SK-N-SH (cell line): ENCODE measurements around the gene NR2F1. TPM values are rescaled to one million over a fixed set of nuclear protein-coding genes. Genes with fewer than 3 reads are reported as not detected.

Source experiments
- CTCF ChIA-PET: fragments of 300-600, 350-600 bp; formaldehyde crosslinking; extraction: SDS; loops from one replicate; lab custom pipeline; 2021; lab: Yijun Ruan, JAX
- POLR2A ChIA-PET: fragments of 350-600 bp; sonication (Branson Sonifier 250); formaldehyde crosslinking; extraction: SDS; loops from one replicate; lab custom pipeline; 2020; ENCODE audit warnings: antibody characterized with exemption, inconsistent platforms; lab: Yijun Ruan, JAX
- DNase-seq: peaks from one replicate; pipeline ENCODE4 v3.0.0; 2012
- H2AFZ ChIP-seq: fragments of 200-600 bp; sonication (generic); 2 replicates; pipeline ENCODE4 v1.8.1; 2016; ENCODE audit warnings: antibody characterized with exemption, mild to moderate bottlenecking, low read depth
- H3F3A ChIP-seq: fragments of 200-600 bp; sonication (generic); replicated peaks from 2 replicates; pipeline ENCODE3; 2016; ENCODE audit warnings: antibody characterized with exemption, mild to moderate bottlenecking; ENCODE audit not compliant: insufficient read depth
- H3K27ac ChIP-seq, 2 experiments: fragments of 200-500 bp in 1 of 2; fragments of 200-600 bp in 1 of 2; sonication (Bioruptor generic) in 1 of 2; sonication (generic), shearing (Covaris generic) in 1 of 2; 2 replicates each; pipeline versions ENCODE4 v1.5.1 to v1.6.1; 2014 to 2016; ENCODE audit warnings: low read depth in 2 of 2, inconsistent platforms in 1 of 2, low read length in 1 of 2, mild to moderate bottlenecking in 1 of 2, mixed read lengths in 1 of 2
- H3K27me3 ChIP-seq: fragments of 200-600 bp; sonication (generic), shearing (Covaris generic); 2 replicates; pipeline ENCODE4 v1.6.1; 2016; ENCODE audit warnings: mixed run types; ENCODE audit not compliant: insufficient read depth
- H3K36me3 ChIP-seq, 2 experiments: fragments of 200-500 bp in 1 of 2; fragments of 200-600 bp in 1 of 2; sonication (Bioruptor generic) in 1 of 2; sonication (generic) in 1 of 2; replicated peaks in 1 of 2; 2 replicates each; pipeline versions ENCODE3 to v1.5.1; 2014 to 2016; ENCODE audit warnings: low read length in 1 of 2, mild to moderate bottlenecking in 1 of 2; ENCODE audit not compliant: insufficient read depth in 2 of 2, control insufficient read depth in 1 of 2
- H3K4me1 ChIP-seq, 2 experiments: fragments of 200-500 bp in 1 of 2; fragments of 200-600 bp in 1 of 2; sonication (Bioruptor generic) in 1 of 2; sonication (generic), shearing (Covaris generic) in 1 of 2; 2 replicates each; pipeline versions ENCODE4 v1.5.1 to v1.6.1; 2014 to 2016; ENCODE audit warnings: low read depth in 1 of 2, low read length in 1 of 2, mixed run types in 1 of 2; ENCODE audit not compliant: insufficient read depth in 2 of 2, control insufficient read depth in 1 of 2
- H3K4me2 ChIP-seq: fragments of 200-600 bp; sonication (generic), shearing (Covaris generic); 2 replicates; pipeline ENCODE4 v1.6.1; 2017; ENCODE audit warnings: mixed run types
- H3K4me3 ChIP-seq, 2 experiments: fragments of 200-500 bp in 1 of 2; fragments of 200-600 bp in 1 of 2; sonication (Bioruptor generic) in 1 of 2; sonication (generic), shearing (Covaris generic) in 1 of 2; 2 replicates each; pipeline versions ENCODE4 v1.5.1 to v1.8.1; 2014 to 2016; ENCODE audit warnings: low read depth in 2 of 2, inconsistent platforms in 1 of 2, low read length in 1 of 2, mild to moderate bottlenecking in 1 of 2, mixed read lengths in 1 of 2, moderate library complexity in 1 of 2
- H3K79me2 ChIP-seq: fragments of 200-600 bp; sonication (generic); 2 replicates; pipeline ENCODE4 v1.8.1; 2017; ENCODE audit warnings: mild to moderate bottlenecking; ENCODE audit not compliant: insufficient read depth
- H3K9ac ChIP-seq: fragments of 200-600 bp; sonication (generic); 2 replicates; pipeline ENCODE4 v1.6.1; 2017; ENCODE audit warnings: mixed run types
- H3K9me2 ChIP-seq: fragments of 200-600 bp; sonication (generic); 2 replicates; pipeline ENCODE4 v1.6.1; 2017; ENCODE audit warnings: mixed run types
- H3K9me3 ChIP-seq: fragments of 200-600 bp; sonication (generic); 2 replicates; pipeline ENCODE4 v1.6.1; 2017; ENCODE audit warnings: mixed run types, mild to moderate bottlenecking, moderate library complexity
- H4K20me1 ChIP-seq: fragments of 200-600 bp; sonication (generic); 2 replicates; pipeline ENCODE4 v1.6.1; 2017; ENCODE audit warnings: mild to moderate bottlenecking, mixed run types; ENCODE audit not compliant: insufficient read depth
- CHD2 ChIP-seq: fragments of 150-350 bp; IDR thresholded peaks from 2 replicates; pipeline ENCODE4 v1.6.1; 2018; ENCODE audit warnings: low read length; ENCODE audit not compliant: partially characterized antibody
- CTCF ChIP-seq: fragments of 200-600 bp; sonication (generic); IDR thresholded peaks from 2 replicates; pipeline ENCODE4 v1.6.1; 2017; ENCODE audit warnings: antibody characterized with exemption, mild to moderate bottlenecking, moderate library complexity
- FOXJ3 ChIP-seq: sonication (generic); formaldehyde crosslinking; IDR thresholded peaks from 2 replicates; pipeline ENCODE4 v1.5.1; 2020; ENCODE audit warnings: mild to moderate bottlenecking, missing genetic modification reagents
- FOXM1 ChIP-seq: IDR thresholded peaks from 2 replicates; pipeline ENCODE4 v1.4.0; 2012; ENCODE audit warnings: low read depth, mild to moderate bottlenecking
- GABPA ChIP-seq: IDR thresholded peaks from 2 replicates; pipeline ENCODE4 v1.4.0; 2012; ENCODE audit warnings: low read depth, mild to moderate bottlenecking
- IRF3 ChIP-seq: fragments of 150-350 bp; IDR thresholded peaks from 2 replicates; pipeline ENCODE4 v1.6.1; 2016; ENCODE audit warnings: mild to moderate bottlenecking, low read depth, low read length
- JUND ChIP-seq: IDR thresholded peaks from 2 replicates; pipeline ENCODE4 v1.4.0; 2012
- NRF1 ChIP-seq: IDR thresholded peaks from 2 replicates; pipeline ENCODE4 v1.6.1; 2012; ENCODE audit warnings: low read depth, mild to moderate bottlenecking, low read length
- PBX3 ChIP-seq: IDR thresholded peaks from 2 replicates; pipeline ENCODE4; 2012
- RAD21 ChIP-seq: IDR thresholded peaks from 2 replicates; pipeline ENCODE4 v1.6.1; 2012; ENCODE audit warnings: mild to moderate bottlenecking, low read length
- SMC3 ChIP-seq: IDR thresholded peaks from 2 replicates; pipeline ENCODE4 v1.6.1; 2012; ENCODE audit warnings: low read depth, low read length, improper control_type of control experiment
- TAF1 ChIP-seq: IDR thresholded peaks from 2 replicates; pipeline ENCODE4 v1.6.1; 2012; ENCODE audit warnings: low read depth, mild to moderate bottlenecking, low read length, moderate library complexity, borderline replicate concordance
- TCF12 ChIP-seq: IDR thresholded peaks from 2 replicates; pipeline ENCODE4 v1.4.0; 2012
- USF2 ChIP-seq: fragments of 150-350 bp; IDR thresholded peaks from 2 replicates; pipeline ENCODE4 v1.6.1; 2017; ENCODE audit warnings: antibody characterized with exemption, low read length, low read depth, borderline replicate concordance
- ZBTB33 ChIP-seq: IDR thresholded peaks from 2 replicates; pipeline ENCODE4 v1.4.0; 2012; ENCODE audit warnings: low read depth, borderline replicate concordance
- polyA plus RNA-seq, 3 experiments: library from polyadenylated mRNA; depleted of rRNA; stranded (reverse); fragments of >200 nt; gene quantifications; 2 replicates each; pipeline ENCODE4 v1.2.3, GENCODE V29; 2012

The NR2F1 gene
- polyA plus RNA-seq, 1 of the 3 experiments (the other 2 are of a cell fraction), result 47.1 TPM

GRCh38 chr5:93635991-93636390, 53.0 kb downstream of the NR2F1 start:
- POLR2A ChIA-PET, result no interaction called here
- no peak overlapping the region for H3K27ac ChIP-seq
- H3K9me3 ChIP-seq, result no peaks in the 10 kb centered on the region
- H4K20me1 ChIP-seq, result no peaks in the 10 kb centered on the region
- no peak overlapping the region for H3K9ac ChIP-seq
- H3K27me3 ChIP-seq, result no peaks in the 10 kb centered on the region
- no peak overlapping the region for H3K4me2 ChIP-seq
- H3K4me1 ChIP-seq, result no peaks in the 10 kb centered on the region
- H2AFZ ChIP-seq, result no peak overlapping the region
- no peak for TF ChIP-seq SMC3
- TF ChIP-seq USF2, result no peak
- no peak for TF ChIP-seq JUND
- TF ChIP-seq FOXJ3 (CRISPR knock-in tag), result no peak
- no peak for TF ChIP-seq IRF3
- no peak for TF ChIP-seq CHD2
- TF ChIP-seq GABPA, result no peak
- no peak for TF ChIP-seq FOXM1
- no peak for TF ChIP-seq CTCF
- TF ChIP-seq ZBTB33, result no peak
- no peak for TF ChIP-seq RAD21
- no peak for TF ChIP-seq TAF1
- TF ChIP-seq TCF12, result no peak
- TF ChIP-seq PBX3, result no peak
- TF ChIP-seq NRF1, result no peak
- H3K4me3 ChIP-seq, result no peak overlapping the region
- no peaks in the 10 kb centered on the region for H3K79me2 ChIP-seq
- CTCF ChIA-PET, result no interaction called here
- H3K36me3 ChIP-seq, result no peaks in the 10 kb centered on the region
- no peak for DNase-seq
- no peaks in the 10 kb centered on the region for H3K9me2 ChIP-seq
- no peaks in the 10 kb centered on the region for H3F3A ChIP-seq
